ENCODE results near the gene NCOA1.

The NCOA1 gene

GRCh38 chr2:24768601-24769000 lies 277.5 kb downstream of the NCOA1 start:
- Histone ChIP-seq H3K36me3 (ENCODE audit: insufficient read depth, low read length) (peaks cover 3% of the 10 kb centered on the region; the same call in 1 of the 2 replicates), H3K79me2 (ENCODE audit: insufficient read depth, low read length) (no peaks in the 10 kb centered on the region), H2AFZ (ENCODE audit: low read length) (no peak overlapping the region), H3K4me1 (ENCODE audit: insufficient read depth, low read length, severe bottlenecking) (no peaks in the 10 kb centered on the region), H3K9me3 (ENCODE audit: low read length) (no peaks in the 10 kb centered on the region), H3K9ac (ENCODE audit: low read length) (no peak overlapping the region), H3F3A (ENCODE audit: insufficient read depth, low read length) (no peaks in the 10 kb centered on the region), H3K4me3 (ENCODE audit: low read depth, low read length, poor library complexity, severe bottlenecking) (no peak overlapping the region), H3K9me2 (ENCODE audit: low read depth, low read length) (no peaks in the 10 kb centered on the region), H3K27ac (ENCODE audit: low read depth, low read length, poor library complexity, severe bottlenecking) (no peak overlapping the region), H3K27me3 (ENCODE audit: insufficient read depth, low read length) (no peaks in the 10 kb centered on the region), H3K4me2 (ENCODE audit: low read length) (no peak overlapping the region), H4K20me1 (ENCODE audit: insufficient read depth, low read length) (no peaks in the 10 kb centered on the region)
- no peak for TF ChIP-seq EZH2 (IDR thresholded peaks at IDR 0.05; ENCODE audit: borderline replicate concordance, low read length)
- TF ChIP-seq CTCF (IDR thresholded peaks at IDR 0.05; ENCODE audit: low read length) = no peak

- no peak overlapping the region for H3K4me2 ChIP-seq (ENCODE audit: low read length)
- H3F3A ChIP-seq (ENCODE audit: insufficient read depth, low read length) = no peaks in the 10 kb centered on the region
- H3K4me3 ChIP-seq (ENCODE audit: low read depth, low read length, poor library complexity, severe bottlenecking) = no peak overlapping the region
- no peak overlapping the region for H3K9ac ChIP-seq (ENCODE audit: low read length)
- H3K27me3 ChIP-seq (ENCODE audit: insufficient read depth, low read length) = no peaks in the 10 kb centered on the region
- H3K36me3 ChIP-seq (ENCODE audit: insufficient read depth, low read length) = no peaks in the 10 kb centered on the region
- no peaks in the 10 kb centered on the region for H3K9me3 ChIP-seq (ENCODE audit: low read length)
- no peaks in the 10 kb centered on the region for H3K4me1 ChIP-seq (ENCODE audit: insufficient read depth, low read length, severe bottlenecking)
- H3K9me2 ChIP-seq (ENCODE audit: low read depth, low read length) = no peaks in the 10 kb centered on the region
- TF ChIP-seq CTCF (IDR thresholded peaks at IDR 0.05; ENCODE audit: low read length) (no peak), EZH2 (IDR thresholded peaks at IDR 0.05; ENCODE audit: borderline replicate concordance, low read length) (no peak)
- H3K79me2 ChIP-seq (ENCODE audit: insufficient read depth, low read length) = no peaks in the 10 kb centered on the region
- H4K20me1 ChIP-seq (ENCODE audit: insufficient read depth, low read length) = no peaks in the 10 kb centered on the region
- no peak overlapping the region for H2AFZ ChIP-seq (ENCODE audit: low read length)
- no peak overlapping the region for H3K27ac ChIP-seq (ENCODE audit: low read depth, low read length, poor library complexity, severe bottlenecking)
Observed at GRCh38 chr2:24771061-24771460, 280.0 kb downstream of the NCOA1 start.

- H4K20me1 ChIP-seq (ENCODE audit: insufficient read depth, low read length) = no peaks in the 10 kb centered on the region
- H2AFZ ChIP-seq (ENCODE audit: low read length) = no peak overlapping the region
- H3K9me3 ChIP-seq (ENCODE audit: low read length) = no peaks in the 10 kb centered on the region
- no peaks in the 10 kb centered on the region for H3K36me3 ChIP-seq (ENCODE audit: insufficient read depth, low read length)
- no peak overlapping the region for H3K27ac ChIP-seq (ENCODE audit: low read depth, low read length, poor library complexity, severe bottlenecking)
- no peak overlapping the region for H3K4me3 ChIP-seq (ENCODE audit: low read depth, low read length, poor library complexity, severe bottlenecking)
- TF ChIP-seq CTCF (IDR thresholded peaks at IDR 0.05; ENCODE audit: low read length) = no peak
- no peak for TF ChIP-seq EZH2 (IDR thresholded peaks at IDR 0.05; ENCODE audit: borderline replicate concordance, low read length)
- no peaks in the 10 kb centered on the region for H3K27me3 ChIP-seq (ENCODE audit: insufficient read depth, low read length)
- H3K4me1 ChIP-seq (ENCODE audit: insufficient read depth, low read length, severe bottlenecking) = no peaks in the 10 kb centered on the region
- H3F3A ChIP-seq (ENCODE audit: insufficient read depth, low read length) = no peaks in the 10 kb centered on the region
- H3K9ac ChIP-seq (ENCODE audit: low read length) = no peak overlapping the region
- no peak overlapping the region for H3K4me2 ChIP-seq (ENCODE audit: low read length)
- no peaks in the 10 kb centered on the region for H3K9me2 ChIP-seq (ENCODE audit: low read depth, low read length)
- no peaks in the 10 kb centered on the region for H3K79me2 ChIP-seq (ENCODE audit: insufficient read depth, low read length)
Observed at GRCh38 chr2:24771764-24772586, 280.9 kb downstream of the NCOA1 start.
